Endothelial cell of umbilical vein (primary cell): Measurements from ENCODE around the gene RTN4RL1. TPM values are rescaled to one million over a fixed set of nuclear protein-coding genes. Genes with fewer than 3 reads are reported as not detected.

Experiments used
- BruUV-seq: library from RNA; stranded (reverse); fragments of 400-500 nt; replicated peaks from 2 replicates; lab custom pipeline; 2021; lab: Mats Ljungman, UMichigan
- CTCF ChIA-PET: fragments of 300-600, 350-600 bp; sonication (Branson Sonifier 250); formaldehyde crosslinking; loops from one replicate; lab custom pipeline; 2021; ENCODE audit warnings: antibody characterized with exemption, inconsistent platforms; lab: Charles Lee
- POLR2A ChIA-PET: fragments of 300-600, 350-600 bp; sonication (Branson Sonifier 250); formaldehyde crosslinking; loops from one replicate; lab custom pipeline; 2021; ENCODE audit warnings: antibody characterized with exemption, inconsistent platforms; lab: Charles Lee
- DNase-seq: peaks from one replicate; pipeline ENCODE4 v3.0.0-alpha.2; 2011; ENCODE audit warnings: low read depth, low spot score
- FAIRE-seq: peaks from 2 replicates; lab custom pipeline; 2011; peaks lifted over from hg19 to GRCh38; lab: Jason Lieb, UNC
- H2AFZ ChIP-seq: 2 replicates; pipeline ENCODE4 v1.6.0; 2012; ENCODE audit warnings: low read depth, low read length, control low read depth, inconsistent platforms
- H3K27ac ChIP-seq: 2 replicates; pipeline ENCODE4 v1.5.1; 2011; ENCODE audit warnings: low read depth, mild to moderate bottlenecking, control low read depth, low read length, moderate library complexity; ENCODE audit not compliant: insufficient read depth
- H3K27me3 ChIP-seq, 2 experiments: 2 replicates each; pipeline versions ENCODE4 v1.6.0 to v1.6.1; 2011; ENCODE audit warnings: low read length in 2 of 2, mixed read lengths in 1 of 2; ENCODE audit not compliant: control insufficient read depth in 2 of 2, insufficient read depth in 2 of 2
- H3K36me3 ChIP-seq, 2 experiments: 2 replicates in 1 of 2; 3 replicates in 1 of 2; pipeline ENCODE4 v1.5.1; 2011; ENCODE audit warnings: low read length in 2 of 2, mild to moderate bottlenecking in 1 of 2, moderate library complexity in 1 of 2; ENCODE audit not compliant: control insufficient read depth in 2 of 2, insufficient read depth in 2 of 2; ENCODE audit errors: extremely low read depth in 1 of 2
- H3K4me1 ChIP-seq: 3 replicates; pipeline ENCODE4 v1.5.1; 2011; ENCODE audit warnings: mild to moderate bottlenecking, low read length; ENCODE audit not compliant: control insufficient read depth, insufficient read depth; ENCODE audit errors: extremely low read depth
- H3K4me2 ChIP-seq: 2 replicates; pipeline ENCODE4 v1.6.1; 2011; ENCODE audit warnings: low read length, control low read depth, mixed read lengths; ENCODE audit not compliant: insufficient read depth
- H3K4me3 ChIP-seq, 3 experiments: fragments of 200-600 bp in 1 of 3; sonication (generic), shearing (Covaris generic) in 1 of 3; replicated peaks in 1 of 3; 2 replicates each; pipeline ENCODE4 v1.5.1; 2011 to 2016; ENCODE audit warnings: control low read depth in 3 of 3, low read length in 3 of 3, mild to moderate bottlenecking in 2 of 3, inconsistent platforms in 1 of 3, low read depth in 1 of 3, moderate library complexity in 1 of 3; ENCODE audit not compliant: insufficient read depth in 1 of 3
- H3K79me2 ChIP-seq: 2 replicates; pipeline ENCODE4 v1.6.0; 2012; ENCODE audit warnings: low read length, inconsistent platforms; ENCODE audit not compliant: control insufficient read depth, insufficient read depth
- H3K9ac ChIP-seq: replicated peaks from 2 replicates; pipeline ENCODE3; 2011; ENCODE audit warnings: low read length, control low read depth; ENCODE audit not compliant: insufficient read depth; ENCODE audit errors: extremely low read depth
- H3K9me1 ChIP-seq: replicated peaks from 3 replicates; pipeline ENCODE4 v1.6.0; 2011; ENCODE audit warnings: mild to moderate bottlenecking, low read length; ENCODE audit not compliant: control insufficient read depth, insufficient read depth; ENCODE audit errors: extremely low read depth
- H3K9me3 ChIP-seq: replicated peaks from 2 replicates; pipeline ENCODE4 v1.5.1; 2012; ENCODE audit warnings: low read length, inconsistent platforms; ENCODE audit not compliant: control insufficient read depth, insufficient read depth
- H4K20me1 ChIP-seq: replicated peaks from 2 replicates; pipeline ENCODE3; 2011; ENCODE audit warnings: mild to moderate bottlenecking, low read length; ENCODE audit not compliant: control insufficient read depth, insufficient read depth; ENCODE audit errors: extremely low read depth
- CTCF ChIP-seq, 2 donors: IDR thresholded peaks; 1 replicate in 1 of 2; 2 replicates in 1 of 2; pipeline ENCODE4 v1.5.1; 2011; ENCODE audit warnings: low read length in 2 of 2, mild to moderate bottlenecking in 2 of 2, moderate library complexity in 2 of 2, control low read depth in 1 of 2, inconsistent platforms in 1 of 2, low read depth in 1 of 2; ENCODE audit not compliant: insufficient read depth in 1 of 2; ENCODE audit errors: extremely low read depth in 1 of 2
- EZH2 ChIP-seq: IDR thresholded peaks from 2 replicates; pipeline ENCODE4 v1.6.1; 2012; ENCODE audit warnings: borderline replicate concordance, low read depth, mild to moderate bottlenecking, moderate library complexity, low read length, inconsistent platforms; ENCODE audit not compliant: severe bottlenecking
- FOS ChIP-seq: IDR thresholded peaks from 2 replicates; pipeline ENCODE4 v1.6.1; 2011; ENCODE audit warnings: mild to moderate bottlenecking, low read length, moderate library complexity, borderline replicate concordance; ENCODE audit not compliant: insufficient read depth
- GATA2 ChIP-seq: IDR thresholded peaks from 2 replicates; pipeline ENCODE4 v1.7.0; 2011; ENCODE audit warnings: low read depth, mild to moderate bottlenecking, moderate library complexity, mixed read lengths, low read length; ENCODE audit not compliant: insufficient read length, insufficient read depth
- JUN ChIP-seq: IDR thresholded peaks from 2 replicates; pipeline ENCODE4 v1.6.1; 2011; ENCODE audit warnings: borderline replicate concordance, low read depth; ENCODE audit not compliant: insufficient read length, insufficient read depth
- MYC ChIP-seq: IDR thresholded peaks from one replicate; pipeline ENCODE4 v1.6.1; 2011; ENCODE audit warnings: mild to moderate bottlenecking, low read depth, low read length
- POLR2A ChIP-seq: IDR thresholded peaks from 2 replicates; pipeline ENCODE4 v1.6.1; 2012; ENCODE audit warnings: low read depth, mild to moderate bottlenecking, control low read depth, low read length
- POLR2AphosphoS5 ChIP-seq: IDR thresholded peaks from 2 replicates; pipeline ENCODE4 v1.6.1; 2012; ENCODE audit warnings: low read depth, mild to moderate bottlenecking, control low read depth, low read length, moderate library complexity; ENCODE audit not compliant: insufficient read depth
- dilution Hi-C: fragments of 300-500 bp; cut with MboI; formaldehyde crosslinking; loops from one replicate; pipeline ENCODE4 v1.15.0; 2019; ENCODE audit warnings: low sequenced_read_pairs; ENCODE audit not compliant: extremely low pct_ligation_motif_present
- intact Hi-C: fragments of 100-400 bp; cut with micrococcal nuclease; formaldehyde crosslinking; loops from one replicate; pipeline ENCODE4 v1.10.0; 2022
- polyA plus RNA-seq, 4 experiments: library from polyadenylated mRNA; depleted of rRNA in 3 of 4; stranded (reverse) in 3 of 4; unstranded in 1 of 4; fragments of >200 nt; gene quantifications; 2 replicates each; pipeline versions ENCODE4 v1.2.1 to v1.2.3, GENCODE V29; 2011 to 2012; ENCODE audit warnings: missing spikeins in 1 of 4
- total RNA-seq: library from RNA; stranded (reverse); gene quantifications from 2 replicates; pipeline ENCODE4 v1.2.3, GENCODE V29; 2021
- TF ChIP-seq, protein P1 (sequence below): IDR thresholded peaks from 2 replicates; pipeline ENCODE4 v1.6.1; 2011; ENCODE audit not compliant: insufficient read depth, insufficient read length

Gene RTN4RL1
- total and polyA plus RNA-seq, 2 donors (not counting 3 experiments of a cell fraction or from before 2014, with no cell fraction given) = 0.04 TPM; not detected in 1

- no peak overlapping the region for H3K4me3 ChIP-seq
- TF ChIP-seq JUN (no peak), GATA2 (no peak), POLR2A (no peak), CTCF (IDR thresholded peaks at IDR 0.05; ENCODE audit: extremely low read depth in 1 of 2, insufficient read depth in 1 of 2, low read depth in 1 of 2, low read length in 2 of 2) (no peak), POLR2AphosphoS5 (no peak), MYC (no peak), EZH2 (no peak), FOS (no peak)
- TF ChIP-seq, protein P1, sequence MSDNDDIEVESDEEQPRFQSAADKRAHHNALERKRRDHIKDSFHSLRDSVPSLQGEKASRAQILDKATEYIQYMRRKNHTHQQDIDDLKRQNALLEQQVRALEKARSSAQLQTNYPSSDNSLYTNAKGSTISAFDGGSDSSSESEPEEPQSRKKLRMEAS = no peak
- FAIRE-seq = no peak
- H3K9me3 ChIP-seq = no peaks in the 10 kb centered on the region
- no peaks in the 10 kb centered on the region for H3K36me3 ChIP-seq
- dilution Hi-C loops = no loop called here
- H3K4me2 ChIP-seq = no peak overlapping the region
- ChIA-PET CTCF (no interaction called here), POLR2A (no interaction called here)
- H3K4me1 ChIP-seq = peaks cover 10% of the 10 kb centered on the region
- H3K27ac ChIP-seq = no peak overlapping the region
- intact Hi-C loops = no loop called here
- no peak for DNase-seq
- BruUV-seq = no TSS peak
- H4K20me1 ChIP-seq = no peaks in the 10 kb centered on the region
- H3K79me2 ChIP-seq = no peaks in the 10 kb centered on the region
- no peak overlapping the region for H2AFZ ChIP-seq
- no peak overlapping the region for H3K9ac ChIP-seq
- no peaks in the 10 kb centered on the region for H3K9me1 ChIP-seq
- H3K27me3 ChIP-seq = peaks cover 0 to 15% of the 10 kb centered on the region in 2 experiments
Observed at GRCh38 chr17:2016494-2016893, 8.6 kb downstream of the RTN4RL1 start.
